ENCODE data around the gene RBM46. TPM values are rescaled to one million over a fixed set of nuclear protein-coding genes. Genes with fewer than 3 reads are reported as not detected.

The RBM46 gene
- total RNA-seq, 2 experiments from 2014 or later, result not detected

GRCh38 chr4:154739111-154739510 lies 42.0 kb upstream of the RBM46 start:
- ChIA-PET POLR2A (no interaction called here), CTCF (no interaction called here)
- Mint-ChIP-seq H3K4me3 (no peak overlapping the region), H3K9me3 (no peaks in the 10 kb centered on the region), H3K27ac (no peak overlapping the region), H3K36me3 (ENCODE audit: low read depth) (no peaks in the 10 kb centered on the region), H3K4me1 (ENCODE audit: low read depth) (peaks cover 11% of the 10 kb centered on the region), H3K27me3 (peaks cover 43% of the 10 kb centered on the region)
- intact Hi-C loops (cut with micrococcal nuclease), result no loop called here
- ATAC-seq (no peak), DNase-seq (no peak)
- TF ChIP-seq, protein P1, sequence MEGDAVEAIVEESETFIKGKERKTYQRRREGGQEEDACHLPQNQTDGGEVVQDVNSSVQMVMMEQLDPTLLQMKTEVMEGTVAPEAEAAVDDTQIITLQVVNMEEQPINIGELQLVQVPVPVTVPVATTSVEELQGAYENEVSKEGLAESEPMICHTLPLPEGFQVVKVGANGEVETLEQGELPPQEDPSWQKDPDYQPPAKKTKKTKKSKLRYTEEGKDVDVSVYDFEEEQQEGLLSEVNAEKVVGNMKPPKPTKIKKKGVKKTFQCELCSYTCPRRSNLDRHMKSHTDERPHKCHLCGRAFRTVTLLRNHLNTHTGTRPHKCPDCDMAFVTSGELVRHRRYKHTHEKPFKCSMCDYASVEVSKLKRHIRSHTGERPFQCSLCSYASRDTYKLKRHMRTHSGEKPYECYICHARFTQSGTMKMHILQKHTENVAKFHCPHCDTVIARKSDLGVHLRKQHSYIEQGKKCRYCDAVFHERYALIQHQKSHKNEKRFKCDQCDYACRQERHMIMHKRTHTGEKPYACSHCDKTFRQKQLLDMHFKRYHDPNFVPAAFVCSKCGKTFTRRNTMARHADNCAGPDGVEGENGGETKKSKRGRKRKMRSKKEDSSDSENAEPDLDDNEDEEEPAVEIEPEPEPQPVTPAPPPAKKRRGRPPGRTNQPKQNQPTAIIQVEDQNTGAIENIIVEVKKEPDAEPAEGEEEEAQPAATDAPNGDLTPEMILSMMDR (IDR thresholded peaks at IDR 0.05), result no peak

DNA sequence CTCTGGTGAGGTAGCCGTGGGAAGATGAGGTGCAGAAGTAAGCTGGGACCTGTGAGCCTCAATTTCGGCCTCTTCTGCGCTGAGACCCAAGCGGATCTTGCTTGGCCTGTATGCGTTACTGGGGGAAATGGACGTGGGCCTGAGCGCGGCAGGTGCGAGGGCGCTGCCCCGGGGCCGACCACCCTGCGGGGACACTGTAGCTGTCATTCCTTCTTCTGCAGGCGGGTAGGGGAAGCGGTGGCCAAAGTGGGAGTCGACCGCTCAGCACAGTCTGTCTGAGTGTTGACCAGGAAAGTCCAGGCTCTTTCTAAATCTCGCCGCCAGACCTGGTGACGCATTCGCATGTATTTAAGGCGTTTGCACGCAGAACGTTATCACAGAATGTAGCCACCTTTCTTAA lies 40.6 kb upstream of the RBM46 start:
- no peaks in the 10 kb centered on the region for H3K9me3 Mint-ChIP-seq
- no peak overlapping the region for H3K4me3 Mint-ChIP-seq
- DNase-seq, result no peak
- H3K27ac Mint-ChIP-seq, result no peak overlapping the region
- intact Hi-C loops (cut with micrococcal nuclease), result no loop called here
- H3K27me3 Mint-ChIP-seq, result peaks cover 52% of the 10 kb centered on the region
- peaks cover 11% of the 10 kb centered on the region for H3K4me1 Mint-ChIP-seq (ENCODE audit: low read depth)
- H3K36me3 Mint-ChIP-seq (ENCODE audit: low read depth), result no peaks in the 10 kb centered on the region
- TF ChIP-seq, protein P1 (IDR thresholded peaks at IDR 0.05), result no peak
- no peak for ATAC-seq
- POLR2A ChIA-PET, result no interaction called here
- CTCF ChIA-PET, result no interaction called here

DNA sequence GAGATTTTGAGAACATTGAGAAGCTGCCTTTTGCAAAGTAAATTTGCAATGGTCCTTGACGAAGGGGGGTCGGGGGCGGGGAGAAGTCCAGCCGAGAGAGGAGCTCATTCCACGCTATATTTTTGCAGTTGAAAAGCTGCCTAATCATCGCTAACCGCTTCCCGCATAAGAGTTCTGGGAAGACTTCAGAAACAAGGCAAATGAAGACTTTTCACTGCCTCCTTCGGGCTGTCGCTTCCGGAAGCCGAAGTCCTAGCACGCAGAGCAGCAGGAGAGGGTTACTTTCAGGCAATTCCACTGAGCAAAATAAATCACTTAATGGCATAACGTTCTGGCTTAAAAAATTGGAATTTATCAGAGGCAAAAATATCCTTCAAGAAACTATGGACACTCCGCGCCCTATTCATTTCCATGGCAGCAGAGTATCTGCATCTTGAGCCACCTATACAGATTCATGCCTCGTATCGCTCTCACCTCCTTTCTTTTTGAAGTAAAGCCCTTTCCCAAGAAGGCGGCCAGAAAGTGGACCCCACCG lies 39.9 kb upstream of the RBM46 start:
- CTCF ChIA-PET, result no interaction called here

GRCh38 chr4:154741922-154742850 lies 38.9 kb upstream of the RBM46 start:
- Mint-ChIP-seq H3K4me1 (ENCODE audit: low read depth) (peaks cover 11% of the 10 kb centered on the region), H3K27me3 (peaks cover 55% of the 10 kb centered on the region), H3K27ac (no peak overlapping the region), H3K36me3 (ENCODE audit: low read depth) (no peaks in the 10 kb centered on the region), H3K4me3 (no peak overlapping the region), H3K9me3 (no peaks in the 10 kb centered on the region)
- ATAC-seq (no peak), DNase-seq (peak; percentile 7)
- ChIA-PET POLR2A (no interaction called here), CTCF (no interaction called here)
- TF ChIP-seq, protein P1 (IDR thresholded peaks at IDR 0.05), result no peak
- intact Hi-C loops (cut with micrococcal nuclease), result no loop called here

More for the DNA sequence above, 39.9 kb upstream of the RBM46 start:
- no peak overlapping the region for H3K4me3 Mint-ChIP-seq
- TF ChIP-seq, protein P1 (IDR thresholded peaks at IDR 0.05), result no peak
- ATAC-seq (no peak), DNase-seq (no peak)
- H3K27ac Mint-ChIP-seq, result no peak overlapping the region
- H3K4me1 Mint-ChIP-seq (ENCODE audit: low read depth), result peaks cover 11% of the 10 kb centered on the region
- peaks cover 53% of the 10 kb centered on the region for H3K27me3 Mint-ChIP-seq
- no peaks in the 10 kb centered on the region for H3K9me3 Mint-ChIP-seq
- POLR2A ChIA-PET, result no interaction called here
- no peaks in the 10 kb centered on the region for H3K36me3 Mint-ChIP-seq (ENCODE audit: low read depth)
- intact Hi-C loops (cut with micrococcal nuclease), result no loop called here

DNA sequence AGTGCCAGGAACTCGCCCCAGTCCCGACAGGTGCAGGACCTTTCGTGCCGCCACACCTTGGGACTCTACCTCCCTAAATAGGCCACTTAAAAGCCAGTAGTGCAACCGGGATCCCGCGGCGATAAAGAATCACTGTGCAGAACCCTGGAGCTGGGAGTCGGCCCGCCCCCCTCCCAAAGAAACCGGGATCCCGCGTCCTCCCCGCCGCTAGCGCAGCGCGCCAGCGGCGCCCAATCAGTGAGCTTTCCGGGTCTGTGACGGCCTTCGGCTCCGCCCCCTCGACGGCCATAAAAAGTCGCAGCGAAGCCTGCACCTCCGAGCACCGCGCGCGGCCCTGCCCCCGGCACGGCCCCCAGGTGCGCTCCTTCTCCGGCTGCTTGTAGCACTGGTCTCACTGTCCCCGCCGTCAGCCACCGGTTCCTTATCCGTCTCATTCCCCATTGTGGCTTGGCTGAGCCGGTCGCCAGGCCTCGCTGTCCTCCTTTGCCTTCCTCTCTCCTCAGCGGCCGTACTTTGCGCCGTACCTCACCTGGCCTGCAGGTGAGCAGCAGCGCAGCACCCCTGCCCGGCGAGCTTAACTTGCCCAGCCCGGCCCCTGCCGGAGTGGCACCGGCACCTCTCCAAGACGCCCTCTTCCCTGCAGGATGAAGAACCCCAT lies 37.3 kb upstream of the RBM46 start, which contains the start of gene LRAT:
LRAT (plus strand) TSS at position 318 of the 658 bp plus-strand sequence; CDS start at position 645, 327 bp downstream.
- Mint-ChIP-seq H3K9me3 (no peaks in the 10 kb centered on the region), H3K27ac (no peak within 1 kb of the TSS), H3K36me3 (ENCODE audit: low read depth) (no peaks in the 10 kb centered on the region), H3K4me3 (peak within 1 kb of the TSS; percentile 62), H3K27me3 (peaks cover 57% of the 10 kb centered on the region), H3K4me1 (ENCODE audit: low read depth) (peaks cover 11% of the 10 kb centered on the region)
- ATAC-seq, result peak; percentile 89
- DNase-seq, result peak; percentile 40
- TF ChIP-seq, protein P1 (IDR thresholded peaks at IDR 0.05), result no peak
- ChIA-PET POLR2A (no interaction called here), CTCF (interaction anchor here (0.9 to 1.2 kb wide), 2 partner anchors 65 to 117 kb away, joined by 3 to 5 read pairs; no protein-coding TSS in a partner anchor)
- intact Hi-C loops (cut with micrococcal nuclease), result no loop called here

All from activated CD8-positive, alpha-beta T cell treated with anti-CD3 and anti-CD28 coated beads for 36 hours (primary cell).